Gastroesophageal sphincter (tissue), 4 donors: ENCODE data around the gene DNAAF8. TPM values are rescaled to one million over a fixed set of nuclear protein-coding genes. Genes with fewer than 3 reads are reported as not detected.

Experiments
- ATAC-seq: fragments of 150-250 bp; one replicate; pipeline ENCODE4 v1.9.1; 2016; ENCODE audit warnings: mild to moderate bottlenecking, moderate library complexity
- H3K27ac ChIP-seq, 4 donors: fragments of 200-600 bp; sonication (generic) in 3 of 4; 1 replicate in 3 of 4; 2 replicates in 1 of 4; pipeline ENCODE4 v1.5.1; 2016 to 2019
- H3K27me3 ChIP-seq: fragments of 200-600 bp; sonication (generic); one replicate; pipeline ENCODE4 v1.5.1; 2019
- H3K36me3 ChIP-seq, 2 donors: fragments of 200-600 bp; sonication (generic); one replicate each; pipeline ENCODE4 v1.5.1; 2019; ENCODE audit warnings: control low read depth in 1 of 2
- H3K4me1 ChIP-seq, 3 donors: fragments of 200-600 bp; sonication (generic); 1 replicate in 2 of 3; 2 replicates in 1 of 3; pipeline ENCODE4 v1.5.1; 2016 to 2019; ENCODE audit warnings: control low read depth in 2 of 3
- H3K4me3 ChIP-seq, 2 donors: fragments of 200-600 bp; sonication (generic); one replicate each; pipeline ENCODE4 v1.5.1; 2019; ENCODE audit warnings: mild to moderate bottlenecking in 1 of 2, moderate library complexity in 1 of 2
- H3K9me3 ChIP-seq, 3 donors: fragments of 200-600 bp; sonication (generic); one replicate each; pipeline ENCODE4 v1.5.1; 2017 to 2019; ENCODE audit warnings: control low read depth in 2 of 3
- EP300 ChIP-seq: sonication (generic); formaldehyde crosslinking; IDR thresholded peaks from one replicate; pipeline ENCODE4 v1.6.1; 2017; ENCODE audit warnings: antibody characterized with exemption, mild to moderate bottlenecking
- POLR2A ChIP-seq, 2 donors: fragments of 450-650 bp; IDR thresholded peaks; one replicate each; pipeline ENCODE4 v1.6.1; 2017; ENCODE audit warnings: antibody characterized with exemption in 2 of 2, mild to moderate bottlenecking in 2 of 2, moderate library complexity in 1 of 2
- POLR2AphosphoS5 ChIP-seq: sonication (generic); formaldehyde crosslinking; IDR thresholded peaks from one replicate; pipeline ENCODE4 v1.6.1; 2017; ENCODE audit warnings: antibody characterized with exemption
- WGBS, 2 donors: methylation state at CpG; one replicate each; pipeline ENCODE4 v1.1.5; 2018; ENCODE audit warnings: low coverage in 1 of 2; 5-methylcytosine and 5-hydroxymethylcytosine counted together
- total RNA-seq, 4 donors: library from RNA; depleted of rRNA; stranded (reverse); fragments of >200 nt; gene quantifications; one replicate each; pipeline ENCODE4 v1.1.0, GENCODE V29; 2016
- TF ChIP-seq, protein P1 (sequence below), 4 experiments: fragments of 200-600 bp in 2 of 4; fragments of 450-650 bp in 2 of 4; sonication (generic) in 1 of 4; IDR thresholded peaks; one replicate each; pipeline ENCODE4 v1.5.1; 2017 to 2019; ENCODE audit warnings: antibody characterized with exemption in 4 of 4, mild to moderate bottlenecking in 2 of 4, moderate library complexity in 2 of 4

DNAAF8 gene
- total RNA-seq, 4 donors from 2014 or later: 0.54 to 0.89 (median 0.65) TPM

- no peak overlapping the region for H3K4me3 ChIP-seq
- peaks cover 0 to 33% (median 18%) of the 10 kb centered on the region in 3 donors for H3K4me1 ChIP-seq
- 91 to 96% methylated on average over 8 to 9 of the region's 19 CpGs for WGBS, 2 donors
- no peak overlapping the region for H3K27ac ChIP-seq
- ATAC-seq: no peak
- peaks cover 0 to 93% of the 10 kb centered on the region in 2 donors for H3K36me3 ChIP-seq
- no peaks in the 10 kb centered on the region for H3K27me3 ChIP-seq
- no peaks in the 10 kb centered on the region for H3K9me3 ChIP-seq
- TF ChIP-seq POLR2A (IDR thresholded peaks at IDR 0.05): no peak
- no peak for TF ChIP-seq POLR2AphosphoS5
- TF ChIP-seq EP300: no peak
- TF ChIP-seq, protein P1, sequence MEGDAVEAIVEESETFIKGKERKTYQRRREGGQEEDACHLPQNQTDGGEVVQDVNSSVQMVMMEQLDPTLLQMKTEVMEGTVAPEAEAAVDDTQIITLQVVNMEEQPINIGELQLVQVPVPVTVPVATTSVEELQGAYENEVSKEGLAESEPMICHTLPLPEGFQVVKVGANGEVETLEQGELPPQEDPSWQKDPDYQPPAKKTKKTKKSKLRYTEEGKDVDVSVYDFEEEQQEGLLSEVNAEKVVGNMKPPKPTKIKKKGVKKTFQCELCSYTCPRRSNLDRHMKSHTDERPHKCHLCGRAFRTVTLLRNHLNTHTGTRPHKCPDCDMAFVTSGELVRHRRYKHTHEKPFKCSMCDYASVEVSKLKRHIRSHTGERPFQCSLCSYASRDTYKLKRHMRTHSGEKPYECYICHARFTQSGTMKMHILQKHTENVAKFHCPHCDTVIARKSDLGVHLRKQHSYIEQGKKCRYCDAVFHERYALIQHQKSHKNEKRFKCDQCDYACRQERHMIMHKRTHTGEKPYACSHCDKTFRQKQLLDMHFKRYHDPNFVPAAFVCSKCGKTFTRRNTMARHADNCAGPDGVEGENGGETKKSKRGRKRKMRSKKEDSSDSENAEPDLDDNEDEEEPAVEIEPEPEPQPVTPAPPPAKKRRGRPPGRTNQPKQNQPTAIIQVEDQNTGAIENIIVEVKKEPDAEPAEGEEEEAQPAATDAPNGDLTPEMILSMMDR (IDR thresholded peaks at IDR 0.05): no peak
Observed at GRCh38 chr16:4699046-4699556, 35.2 kb upstream of the DNAAF8 start.

DNA sequence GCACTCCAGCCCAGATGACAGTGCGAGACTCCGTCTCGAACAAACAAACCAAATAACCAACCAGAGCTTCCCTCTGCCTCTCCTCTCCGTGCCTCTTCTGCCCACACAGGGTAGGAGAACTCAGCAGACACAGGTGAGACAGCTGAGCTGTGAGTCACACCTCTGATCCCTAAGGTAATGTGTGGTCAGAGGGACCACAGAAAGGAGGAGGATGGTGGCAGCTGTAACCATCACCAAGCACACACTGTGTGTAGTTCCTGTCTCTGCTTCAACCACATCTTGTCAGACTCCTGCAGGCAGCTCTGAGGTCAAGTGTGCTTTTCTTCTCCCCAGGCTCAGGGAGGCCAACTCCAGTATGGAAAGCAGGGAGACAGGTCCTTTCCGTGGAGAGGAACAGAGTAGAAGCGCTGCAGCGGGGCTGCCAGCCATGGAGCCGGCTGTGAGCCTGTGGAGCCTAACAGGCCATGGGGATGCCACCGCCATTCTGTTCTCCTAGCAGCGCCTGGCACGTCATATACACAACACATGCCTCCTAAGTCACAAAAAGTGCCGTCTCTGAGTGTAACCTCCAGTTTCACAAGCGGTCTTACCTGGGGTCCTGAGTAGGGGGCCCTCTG lies 33.8 kb upstream of the DNAAF8 start:
- H3K4me3 ChIP-seq: no peak overlapping the region
- TF ChIP-seq, protein P1 (IDR thresholded peaks at IDR 0.05): no peak
- TF ChIP-seq POLR2A (IDR thresholded peaks at IDR 0.05) (no peak), EP300 (no peak), POLR2AphosphoS5 (no peak)
- H3K27ac ChIP-seq: no peak overlapping the region
- WGBS, 2 donors: 86 to 90% methylated on average over 6 to 7 of the region's 13 CpGs
- H3K4me1 ChIP-seq: peaks cover 0 to 19% (median 5%) of the 10 kb centered on the region in 3 donors
- no peak for ATAC-seq
- H3K9me3 ChIP-seq: no peaks in the 10 kb centered on the region
- H3K27me3 ChIP-seq: no peaks in the 10 kb centered on the region
- peaks cover 0 to 100% of the 10 kb centered on the region in 2 donors for H3K36me3 ChIP-seq

GRCh38 chr16:4700997-4701743 lies 33.2 kb upstream of the DNAAF8 start:
- Histone ChIP-seq H3K36me3 (peaks cover 0 to 96% of the 10 kb centered on the region in 2 donors), H3K9me3 (no peaks in the 10 kb centered on the region), H3K27ac (no peak overlapping the region), H3K4me1 (peaks cover 0 to 12% (median 5%) of the 10 kb centered on the region in 3 donors), H3K27me3 (no peaks in the 10 kb centered on the region), H3K4me3 (no peak overlapping the region)
- TF ChIP-seq, protein P1 (IDR thresholded peaks at IDR 0.05): no peak
- 86% methylated on average over 9 of the region's 33 CpGs; no CpG with 5 or more reads in 1 of the 2 donors for WGBS, 2 donors
- no peak for ATAC-seq

- no peak overlapping the region for H3K4me3 ChIP-seq
- H3K4me1 ChIP-seq: peaks cover 0 to 4% (median 0%) of the 10 kb centered on the region in 3 donors
- WGBS, 2 donors: 100% methylated on average over 2 of the region's 17 CpGs; no CpG with 5 or more reads in 1 of the 2 donors
- no peaks in the 10 kb centered on the region for H3K27me3 ChIP-seq
- H3K9me3 ChIP-seq: no peaks in the 10 kb centered on the region
- H3K36me3 ChIP-seq: peaks cover 0 to 96% of the 10 kb centered on the region in 2 donors
- H3K27ac ChIP-seq: no peak overlapping the region
- no peak for ATAC-seq
- TF ChIP-seq, protein P1 (IDR thresholded peaks at IDR 0.05): no peak
- TF ChIP-seq EP300: no peak
- no peak for TF ChIP-seq POLR2AphosphoS5
- no peak for TF ChIP-seq POLR2A (IDR thresholded peaks at IDR 0.05)
Observed at GRCh38 chr16:4701791-4702465, 32.4 kb upstream of the DNAAF8 start.
